Naive thymus-derived CD4-positive, alpha-beta T cell (primary cell): ENCODE measurements around the gene TBXA2R. TPM values are rescaled to one million over a fixed set of nuclear protein-coding genes. Genes with fewer than 3 reads are reported as not detected.

Experiments
- ATAC-seq: fragments of 150-1000 bp; cut with Tn5 transposase; 2 replicates; pipeline ENCODE4 v1.10.0; 2021; ENCODE audit warnings: mild to moderate bottlenecking, moderate library complexity
- CTCF ChIA-PET: fragments of 350-600 bp; sonication (Branson Sonifier 250); formaldehyde crosslinking; loops from one replicate; lab custom pipeline; 2021; ENCODE audit warnings: antibody characterized with exemption; lab: Charles Lee
- POLR2A ChIA-PET: fragments of 350-600 bp; sonication (Branson Sonifier 250); formaldehyde crosslinking; loops from one replicate; lab custom pipeline; 2021; ENCODE audit warnings: antibody characterized with exemption, inconsistent platforms; lab: Charles Lee
- DNase-seq, 9 donors: peaks; one replicate each; pipeline versions ENCODE4 v3.0.0 to v3.0.0-alpha.2; 2020 to 2022; ENCODE audit warnings: mixed read lengths in 1 of 9
- H3K27ac ChIP-seq: one replicate; pipeline ENCODE4 v1.7.0; 2013; ENCODE audit warnings: mild to moderate bottlenecking, low read depth, low read length, moderate library complexity
- H3K27me3 ChIP-seq, 2 donors: one replicate each; pipeline ENCODE4 v1.7.0; 2013; ENCODE audit warnings: low read length in 2 of 2, mild to moderate bottlenecking in 2 of 2, moderate library complexity in 2 of 2; ENCODE audit not compliant: control insufficient read depth in 2 of 2, insufficient read depth in 2 of 2
- H3K36me3 ChIP-seq, 3 experiments: 1 replicate in 2 of 3; 2 replicates in 1 of 3; pipeline ENCODE4 v1.7.0; 2013; ENCODE audit warnings: low read length in 3 of 3, mild to moderate bottlenecking in 3 of 3, moderate library complexity in 1 of 3; ENCODE audit not compliant: insufficient read depth in 3 of 3, control insufficient read depth in 2 of 3
- H3K4me1 ChIP-seq, 2 donors: one replicate each; pipeline ENCODE4 v1.7.0; 2013; ENCODE audit warnings: low read length in 2 of 2, mild to moderate bottlenecking in 2 of 2, moderate library complexity in 1 of 2; ENCODE audit not compliant: control insufficient read depth in 2 of 2, insufficient read depth in 2 of 2
- H3K4me3 ChIP-seq: 2 replicates; pipeline ENCODE4 v1.7.0; 2013; ENCODE audit warnings: mild to moderate bottlenecking, low read length
- H3K9me3 ChIP-seq, 3 experiments: 1 replicate in 2 of 3; 2 replicates in 1 of 3; pipeline ENCODE4 v1.7.0; 2013; ENCODE audit warnings: low read length in 3 of 3; ENCODE audit not compliant: control insufficient read depth in 2 of 3
- H3K27ac Mint-ChIP-seq, 9 donors: one replicate each; pipeline ENCODE4 v1.8.0; 2020 to 2022; ENCODE audit warnings: mixed read lengths in 9 of 9, mild to moderate bottlenecking in 8 of 9, moderate library complexity in 5 of 9, inconsistent platforms in 2 of 9
- H3K27me3 Mint-ChIP-seq, 5 donors: one replicate each; pipeline ENCODE4 v1.8.0; 2021 to 2022; ENCODE audit warnings: mixed read lengths in 5 of 5, mild to moderate bottlenecking in 1 of 5
- H3K36me3 Mint-ChIP-seq, 5 donors: one replicate each; pipeline ENCODE4 v1.8.0; 2020 to 2022; ENCODE audit warnings: mixed read lengths in 5 of 5, mild to moderate bottlenecking in 3 of 5, inconsistent platforms in 1 of 5
- H3K4me1 Mint-ChIP-seq, 7 donors: one replicate each; pipeline ENCODE4 v1.8.0; 2020 to 2022; ENCODE audit warnings: mixed read lengths in 7 of 7, mild to moderate bottlenecking in 3 of 7, inconsistent platforms in 1 of 7
- H3K4me3 Mint-ChIP-seq, 10 donors: one replicate each; pipeline ENCODE4 v1.8.0; 2020 to 2022; ENCODE audit warnings: mild to moderate bottlenecking in 10 of 10, mixed read lengths in 10 of 10, moderate library complexity in 6 of 10, inconsistent platforms in 2 of 10
- H3K9me3 Mint-ChIP-seq, 11 donors: one replicate each; pipeline ENCODE4 v1.8.0; 2020 to 2022; ENCODE audit warnings: mixed read lengths in 11 of 11, mild to moderate bottlenecking in 4 of 11, inconsistent platforms in 1 of 11, moderate library complexity in 1 of 11
- intact Hi-C, 2 donors: fragments of 100-400 bp; cut with micrococcal nuclease; formaldehyde crosslinking; loops; one replicate each; pipeline ENCODE4 v1.15.1; 2023
- polyA plus RNA-seq, 2 donors: library from polyadenylated mRNA; unstranded; fragments of 300-500 nt; fragmentation: Illumina TruSeq; gene quantifications; one replicate each; pipeline ENCODE4 v1.2.3, GENCODE V29; 2021
- total RNA-seq, 6 experiments: library from RNA in 5 of 6; stranded (reverse) in 5 of 6; gene quantifications; 1 replicate in 5 of 6; 2 replicates in 1 of 6; pipeline ENCODE4 v1.2.3 and lab custom pipeline; 2021 to 2026

TBXA2R gene
- total and polyA plus RNA-seq, 7 experiments from 2014 or later: 0.73 to 9.0 (median 5.1) TPM

DNA sequence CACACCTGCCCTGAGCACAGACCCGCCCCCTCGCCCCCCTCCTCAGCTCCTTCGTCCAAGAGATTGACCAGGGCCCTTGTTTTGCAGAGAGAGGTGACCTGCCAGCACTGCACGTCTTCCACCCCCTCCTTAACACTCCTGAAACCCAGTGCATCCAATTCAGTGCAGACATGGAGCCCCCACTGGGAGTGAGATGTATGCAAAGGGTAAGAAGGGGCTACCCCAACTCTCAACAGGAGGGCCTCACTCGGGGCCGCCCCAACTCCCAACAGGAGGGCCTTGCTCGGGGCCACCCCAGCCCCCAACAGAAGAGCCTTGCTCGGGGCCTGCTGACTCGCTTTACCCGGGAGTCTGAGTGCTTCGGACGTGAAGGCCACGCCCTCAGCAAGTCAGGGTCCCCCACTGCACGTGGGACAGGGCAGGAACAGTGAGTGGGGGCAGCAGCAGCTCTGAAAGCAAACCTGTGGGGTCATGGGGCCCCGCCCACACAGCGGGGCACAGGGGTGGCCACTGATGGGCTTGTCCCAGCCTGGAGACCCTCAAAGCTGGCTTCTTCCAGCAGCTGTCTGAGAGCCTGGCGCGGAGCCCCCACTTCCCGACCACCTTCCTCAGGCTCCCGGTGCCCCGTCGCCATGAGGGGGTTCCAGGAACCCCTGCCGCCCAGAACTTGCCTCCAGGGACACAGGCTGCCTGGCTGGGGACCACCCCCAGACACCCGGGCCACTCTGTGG lies 14.3 kb upstream of the TBXA2R start:
- intact Hi-C loops: no loop called here
- Mint-ChIP-seq H3K9me3 (no peaks in the 10 kb centered on the region), H3K27me3 (no peaks in the 10 kb centered on the region), H3K4me1 (peaks cover 10 to 42% (median 32%) of the 10 kb centered on the region in 7 donors), H3K36me3 (peaks cover 0 to 5% (median 0%) of the 10 kb centered on the region in 5 donors), H3K27ac (no peak overlapping the region), H3K4me3 (no peak overlapping the region)
- H3K27ac ChIP-seq: no peak overlapping the region
- POLR2A ChIA-PET: interaction anchor here (1.2 kb wide), 1 partner anchor 12 kb away, joined by 4 read pairs; no protein-coding TSS in a partner anchor
- H3K27me3 ChIP-seq: no peaks in the 10 kb centered on the region
- CTCF ChIA-PET: interaction anchor here (0.5 to 1.4 kb wide), 2 partner anchors 35 to 336 kb away, joined by 4 to 6 read pairs; partner anchors contain the start of gene GIPC3
- H3K36me3 ChIP-seq: peaks cover 0 to 58% (median 0%) of the 10 kb centered on the region in 3 experiments
- peaks cover 10 to 20% of the 10 kb centered on the region in 2 donors for H3K4me1 ChIP-seq
- DNase-seq (no peak), ATAC-seq (no peak)
- H3K9me3 ChIP-seq: no peaks in the 10 kb centered on the region
- no peak overlapping the region for H3K4me3 ChIP-seq

DNA sequence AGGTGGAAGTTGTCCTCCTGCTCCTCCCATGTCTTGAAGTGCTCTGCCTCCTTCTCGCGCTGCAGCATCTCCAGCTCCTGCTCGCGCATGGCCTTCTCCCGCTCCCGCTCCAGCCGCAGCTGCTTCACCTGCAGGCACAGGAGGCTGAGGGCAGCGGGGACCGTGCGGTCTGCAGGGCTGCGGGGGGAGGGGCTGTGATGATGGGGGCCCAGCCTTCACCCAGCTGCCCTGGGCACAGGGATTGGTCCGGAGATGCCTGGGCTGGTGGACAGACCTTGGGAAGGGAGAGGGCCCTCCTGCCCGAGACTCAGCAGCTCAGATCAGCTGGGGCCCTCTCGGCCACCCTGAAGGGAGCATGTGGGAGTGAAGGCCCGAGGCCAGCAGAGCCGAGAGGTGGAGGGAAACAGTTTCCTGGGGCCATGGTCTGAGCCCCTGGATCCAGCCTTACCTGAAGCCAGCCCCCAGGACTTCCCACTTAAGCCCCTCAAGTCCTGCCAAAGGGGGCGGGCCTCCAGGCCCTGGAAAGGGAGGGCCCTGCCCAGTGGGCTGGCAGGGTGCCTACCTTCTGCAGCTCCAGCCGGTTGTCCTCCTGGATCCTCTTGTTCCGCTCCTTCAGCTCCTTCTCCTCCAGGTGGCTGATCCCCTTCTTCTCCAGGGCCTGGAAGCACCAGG lies 13.6 kb upstream of the TBXA2R start:
- Mint-ChIP-seq H3K27me3 (no peaks in the 10 kb centered on the region), H3K36me3 (peaks cover 0 to 5% (median 0%) of the 10 kb centered on the region in 5 donors), H3K9me3 (no peaks in the 10 kb centered on the region), H3K4me3 (no peak overlapping the region), H3K27ac (no peak overlapping the region), H3K4me1 (peaks cover 7 to 36% (median 27%) of the 10 kb centered on the region in 7 donors)
- no peak overlapping the region for H3K27ac ChIP-seq
- intact Hi-C loops: no loop called here
- peaks cover 3 to 13% of the 10 kb centered on the region in 2 donors for H3K4me1 ChIP-seq
- peaks cover 0 to 65% (median 0%) of the 10 kb centered on the region in 3 experiments for H3K36me3 ChIP-seq
- no peak overlapping the region for H3K4me3 ChIP-seq
- CTCF ChIA-PET: interaction anchor here (0.5 to 1.4 kb wide), 4 partner anchors 29 to 337 kb away, joined by 3 to 6 read pairs (median 5); partner anchors contain the start of gene GIPC3
- no peaks in the 10 kb centered on the region for H3K27me3 ChIP-seq
- no peaks in the 10 kb centered on the region for H3K9me3 ChIP-seq
- ATAC-seq (no peak), DNase-seq (no peak)
- POLR2A ChIA-PET: interaction anchor here (1.2 kb wide), 1 partner anchor 11 kb away, joined by 4 read pairs; no protein-coding TSS in a partner anchor

DNA sequence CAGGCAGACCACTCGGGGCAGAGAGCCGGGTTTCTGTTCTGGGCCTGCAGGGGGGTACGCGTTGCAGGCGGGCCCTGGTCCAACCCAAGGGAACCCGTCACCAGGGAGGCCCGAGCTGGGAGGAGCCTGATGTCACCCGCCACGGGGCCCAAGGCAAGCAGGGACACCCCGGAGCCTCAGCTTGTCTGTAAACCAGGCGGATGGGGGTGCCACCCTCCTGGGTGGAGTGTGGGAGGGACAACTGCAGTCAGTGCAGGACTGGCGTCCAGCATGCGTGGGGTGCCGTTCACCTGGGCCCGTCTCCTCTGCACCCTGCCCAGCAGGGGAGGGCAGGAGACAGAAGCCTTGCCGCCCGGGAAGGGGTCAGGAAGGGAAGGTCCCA lies 12.9 kb upstream of the TBXA2R start:
- Histone ChIP-seq H3K27ac (no peak overlapping the region), H3K36me3 (peaks cover 0 to 71% (median 0%) of the 10 kb centered on the region in 3 experiments), H3K9me3 (no peaks in the 10 kb centered on the region), H3K4me3 (no peak overlapping the region), H3K27me3 (no peaks in the 10 kb centered on the region), H3K4me1 (peaks cover 0 to 13% of the 10 kb centered on the region in 2 donors)
- CTCF ChIA-PET: interaction anchor here (0.5 to 1.4 kb wide), 4 partner anchors 28 to 196 kb away, joined by 3 to 6 read pairs (median 4); partner anchors contain the start of gene GIPC3
- no peaks in the 10 kb centered on the region for H3K9me3 Mint-ChIP-seq
- H3K4me3 Mint-ChIP-seq: no peak overlapping the region
- ATAC-seq (no peak), DNase-seq (no peak)
- H3K27ac Mint-ChIP-seq: no peak overlapping the region
- intact Hi-C loops: no loop called here
- no peaks in the 10 kb centered on the region for H3K27me3 Mint-ChIP-seq
- peaks cover 7 to 29% (median 22%) of the 10 kb centered on the region in 7 donors for H3K4me1 Mint-ChIP-seq
- POLR2A ChIA-PET: interaction anchor here (1.2 kb wide), 1 partner anchor 11 kb away, joined by 4 read pairs; no protein-coding TSS in a partner anchor
- H3K36me3 Mint-ChIP-seq: peaks cover 0 to 5% (median 0%) of the 10 kb centered on the region in 5 donors

DNA sequence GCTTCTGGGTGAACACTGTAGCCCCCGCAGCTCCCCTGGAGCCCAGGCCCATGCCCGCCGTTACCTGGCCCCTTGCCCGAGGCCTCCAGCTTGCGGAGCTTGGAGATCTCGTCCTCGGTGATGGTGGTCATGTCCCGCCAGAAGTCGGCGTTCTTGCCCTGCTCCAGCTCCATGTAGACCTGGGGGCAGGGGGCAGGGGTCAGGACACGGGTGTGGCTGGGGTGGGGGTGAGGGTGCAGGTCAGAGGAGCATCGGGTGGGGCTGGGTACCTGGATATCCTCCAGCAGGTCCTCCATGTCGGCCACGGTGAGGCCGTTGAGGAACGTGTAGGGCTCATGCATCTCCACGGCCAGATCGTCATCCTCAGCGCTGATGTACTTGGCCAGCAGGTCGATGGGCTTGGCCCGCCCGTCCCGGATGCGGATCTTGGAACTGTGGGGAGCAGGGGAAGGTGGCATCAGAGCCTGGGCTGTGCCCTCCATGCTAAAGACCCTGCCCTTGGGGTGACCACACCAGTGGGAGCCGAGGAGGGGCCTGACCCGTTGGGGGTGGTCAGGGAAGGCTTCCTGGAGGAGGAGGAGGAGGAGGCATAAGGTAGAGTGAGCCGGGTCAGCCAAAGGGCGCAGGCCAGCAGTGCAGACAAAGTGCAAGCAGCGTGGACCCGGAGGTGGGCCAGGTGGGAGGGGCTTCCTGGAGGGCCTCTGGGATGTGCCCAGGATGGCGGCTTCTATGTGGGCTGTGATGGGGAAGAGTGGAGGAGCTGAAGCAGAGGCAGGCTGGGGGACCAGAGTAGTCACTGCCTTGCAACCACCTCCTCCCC lies 12.3 kb upstream of the TBXA2R start:
- no peak overlapping the region for H3K4me3 ChIP-seq
- no peaks in the 10 kb centered on the region for H3K27me3 ChIP-seq
- no peaks in the 10 kb centered on the region for H3K9me3 ChIP-seq
- ChIA-PET POLR2A (interaction anchor here (0.7 to 1.0 kb wide), 3 partner anchors 33 to 68 kb away, joined by 3 to 4 read pairs (median 4); no protein-coding TSS in a partner anchor), CTCF (interaction anchor here (0.7 to 1.4 kb wide), 5 partner anchors 28 to 74 kb away, joined by 3 to 5 read pairs (median 4); partner anchors contain the start of gene GIPC3)
- no peak for DNase-seq
- Mint-ChIP-seq H3K4me1 (peaks cover 1 to 23% (median 16%) of the 10 kb centered on the region in 7 donors), H3K27me3 (no peaks in the 10 kb centered on the region), H3K9me3 (no peaks in the 10 kb centered on the region), H3K27ac (no peak overlapping the region), H3K4me3 (no peak overlapping the region), H3K36me3 (peaks cover 0 to 5% (median 0%) of the 10 kb centered on the region in 5 donors)
- intact Hi-C loops: loop anchor here (1.0 kb wide), 3 partner anchors 14 to 74 kb away; no protein-coding TSS in a partner anchor
- ATAC-seq: no peak
- H3K27ac ChIP-seq: no peak overlapping the region
- H3K4me1 ChIP-seq: peaks cover 0 to 13% of the 10 kb centered on the region in 2 donors
- peaks cover 0 to 73% (median 0%) of the 10 kb centered on the region in 3 experiments for H3K36me3 ChIP-seq

DNA sequence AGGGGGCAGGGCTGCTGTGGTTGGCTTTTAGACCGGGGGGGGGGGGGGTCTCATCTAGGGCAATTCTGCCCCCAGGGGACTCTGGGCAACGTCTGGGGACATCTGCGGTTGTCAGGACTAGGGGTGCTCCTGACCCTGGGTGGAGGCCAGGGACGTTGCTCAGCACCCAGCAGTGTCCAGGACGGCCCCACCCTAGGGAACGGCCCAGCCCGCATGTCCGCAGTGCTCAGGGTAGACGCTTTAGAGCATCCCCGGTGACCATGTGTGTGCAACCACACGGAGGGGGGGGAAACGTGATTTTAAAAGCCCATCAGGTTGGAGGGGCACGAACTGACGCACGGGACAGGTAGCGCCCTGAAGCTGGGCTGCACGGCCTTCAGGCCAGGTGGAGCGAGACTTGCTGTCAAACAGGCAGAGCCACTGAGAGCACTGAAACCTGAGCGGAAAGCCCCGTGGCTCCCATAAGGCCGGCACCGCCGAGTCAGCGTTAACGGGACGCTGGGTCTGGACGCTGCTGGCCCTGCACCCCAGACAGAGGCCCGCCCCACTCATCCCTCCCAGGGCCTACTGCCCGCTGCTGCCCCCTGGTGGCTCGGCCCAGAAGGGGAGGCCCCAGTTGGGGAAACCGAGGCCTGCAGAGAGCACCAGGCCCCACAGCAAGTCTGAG lies 11.6 kb upstream of the TBXA2R start:
- Histone ChIP-seq H3K36me3 (peaks cover 0 to 73% (median 0%) of the 10 kb centered on the region in 3 experiments), H3K4me1 (peaks cover 0 to 13% of the 10 kb centered on the region in 2 donors), H3K27ac (no peak overlapping the region), H3K4me3 (no peak overlapping the region), H3K9me3 (no peaks in the 10 kb centered on the region), H3K27me3 (no peaks in the 10 kb centered on the region)
- ChIA-PET POLR2A (interaction anchor here (0.7 to 1.0 kb wide), 3 partner anchors 32 to 67 kb away, joined by 3 to 4 read pairs (median 4); no protein-coding TSS in a partner anchor), CTCF (interaction anchor here (1.0 to 1.1 kb wide), 4 partner anchors 28 to 73 kb away, joined by 3 to 5 read pairs (median 3); no protein-coding TSS in a partner anchor)
- intact Hi-C loops: loop anchor here (1.0 kb wide), 3 partner anchors 13 to 73 kb away; no protein-coding TSS in a partner anchor
- DNase-seq (peak in 7 of 9 donors; percentile 38 to 71 (median 45)), ATAC-seq (peak; percentile 82)
- Mint-ChIP-seq H3K4me3 (peak overlapping the region in 1 of 10 donors; percentile 76), H3K27me3 (no peaks in the 10 kb centered on the region), H3K9me3 (no peaks in the 10 kb centered on the region), H3K36me3 (peaks cover 0 to 5% (median 0%) of the 10 kb centered on the region in 5 donors), H3K4me1 (peaks cover 0 to 22% (median 15%) of the 10 kb centered on the region in 7 donors), H3K27ac (no peak overlapping the region)
